HepG2 (cell line): ENCODE results near the gene ATP5F1E. TPM values are rescaled to one million over a fixed set of nuclear protein-coding genes. Genes with fewer than 3 reads are reported as not detected.

Source experiments
- ATAC-seq: fragments of 200-7000 bp; cut with Tn5 transposase; 3 replicates; pipeline ENCODE4 v1.9.1; 2020; ENCODE audit warnings: mild to moderate bottlenecking, moderate library complexity
- BruUV-seq: library from RNA; stranded (reverse); fragments of 400-500 nt; replicated peaks from 2 replicates; lab custom pipeline; 2021; lab: Mats Ljungman, UMichigan
- CTCF ChIA-PET: fragments of 300-600 bp; formaldehyde crosslinking; extraction: SDS; loops from one replicate; lab custom pipeline; 2021; ENCODE audit warnings: low total read pairs, inconsistent platforms, low intra/inter-chr PET ratio; lab: Yijun Ruan, JAX
- POLR2A ChIA-PET: fragments of 350-600 bp; sonication (Branson Sonifier 250); formaldehyde crosslinking; loops from one replicate; lab custom pipeline; 2020; ENCODE audit warnings: antibody characterized with exemption, inconsistent platforms; lab: Yijun Ruan, JAX
- DNase-seq: peaks from one replicate; pipeline ENCODE4 v3.0.0-alpha.2; 2015; ENCODE audit warnings: low spot score
- FAIRE-seq: peaks from 3 replicates; lab custom pipeline; 2011; peaks lifted over from hg19 to GRCh38; lab: Jason Lieb, UNC
- H2AFZ ChIP-seq: one replicate; pipeline ENCODE4 v1.6.1; 2011; ENCODE audit warnings: low read length, inconsistent platforms
- H3K27ac ChIP-seq: fragments of 300-600 bp; 3 replicates; pipeline ENCODE4 v1.8.0; 2011; ENCODE audit warnings: mixed run types, mild to moderate bottlenecking, mixed read lengths, low read length, inconsistent platforms; ENCODE audit not compliant: insufficient read depth; ENCODE audit errors: extremely low read length
- H3K27me3 ChIP-seq, 2 experiments: fragments of 200-600 bp in 1 of 2; 2 replicates in 1 of 2; 3 replicates in 1 of 2; pipeline versions ENCODE4 v1.6.0 to v1.8.0; 2011; ENCODE audit warnings: low read length in 2 of 2, mild to moderate bottlenecking in 2 of 2, moderate library complexity in 2 of 2, inconsistent platforms in 1 of 2; ENCODE audit not compliant: insufficient read depth in 2 of 2, control insufficient read depth in 1 of 2
- H3K36me3 ChIP-seq, 2 experiments: fragments of 200-600 bp in 1 of 2; replicated peaks in 1 of 2; 2 replicates in 1 of 2; 3 replicates in 1 of 2; pipeline versions ENCODE4 v1.5.1 to v1.8.0; 2011; ENCODE audit warnings: low read length in 2 of 2, inconsistent platforms in 1 of 2; ENCODE audit not compliant: insufficient read depth in 2 of 2, control insufficient read depth in 1 of 2
- H3K4me1 ChIP-seq: 2 replicates; pipeline ENCODE4 v1.5.1; 2012; ENCODE audit warnings: low read length, inconsistent platforms; ENCODE audit not compliant: insufficient read depth
- H3K4me2 ChIP-seq: 2 replicates; pipeline ENCODE4 v1.6.0; 2011; ENCODE audit warnings: low read depth, low read length, inconsistent platforms
- H3K4me3 ChIP-seq, 3 experiments: fragments of 200-600 bp in 1 of 3; sonication (generic), shearing (Covaris generic) in 1 of 3; replicated peaks in 1 of 3; 2 replicates each; pipeline ENCODE4 v1.5.1; 2011 to 2016; ENCODE audit warnings: low read length in 3 of 3, inconsistent platforms in 2 of 3, low read depth in 2 of 3, mild to moderate bottlenecking in 2 of 3, control low read depth in 1 of 3, mixed read lengths in 1 of 3; ENCODE audit not compliant: insufficient read depth in 1 of 3
- H3K79me2 ChIP-seq: one replicate; pipeline ENCODE4 v1.6.1; 2011; ENCODE audit warnings: low read length, inconsistent platforms; ENCODE audit not compliant: insufficient read depth
- H3K9ac ChIP-seq: 2 replicates; pipeline ENCODE4 v1.6.0; 2011; ENCODE audit warnings: mild to moderate bottlenecking, low read depth, low read length, inconsistent platforms; ENCODE audit not compliant: insufficient read depth
- H3K9me3 ChIP-seq: 2 replicates; pipeline ENCODE4 v1.5.1; 2012; ENCODE audit warnings: mild to moderate bottlenecking, low read length
- H4K20me1 ChIP-seq: 2 replicates; pipeline ENCODE4 v1.6.0; 2011; ENCODE audit warnings: inconsistent platforms, mild to moderate bottlenecking, low read length, moderate library complexity; ENCODE audit not compliant: insufficient read depth
- HNF4G ChIP-seq, 2 experiments: sonication (generic) in 1 of 2; formaldehyde crosslinking in 1 of 2; IDR thresholded peaks; 2 replicates each; pipeline versions ENCODE4 v1.4.0 to v1.6.1; 2011 to 2020; ENCODE audit warnings: borderline replicate concordance in 2 of 2, low read depth in 2 of 2, mild to moderate bottlenecking in 2 of 2, low read length in 1 of 2, missing genetic modification reagents in 1 of 2, moderate library complexity in 1 of 2
- MBNL3 ChIP-seq: fragments of 250-450 bp; sonication (Bioruptor Pico); conservative IDR thresholded peaks from 2 replicates; pipeline ENCODE4 v1.8.0; 2022; ENCODE audit warnings: mild to moderate bottlenecking, inconsistent platforms
- NONO ChIP-seq, 2 experiments: fragments of 450-650 bp in 1 of 2; sonication (generic) in 1 of 2; formaldehyde crosslinking in 1 of 2; IDR thresholded peaks in 1 of 2; conservative IDR thresholded peaks in 1 of 2; 2 replicates each; pipeline versions ENCODE4 v1.6.1 to v1.8.0; 2017 to 2022; ENCODE audit warnings: mild to moderate bottlenecking in 1 of 2, missing genetic modification reagents in 1 of 2, moderate library complexity in 1 of 2
- PTBP1 ChIP-seq: fragments of 200-400 bp; formaldehyde crosslinking; IDR thresholded peaks from 2 replicates; pipeline ENCODE4 v1.6.1; 2018; ENCODE audit warnings: low read length, low read depth; ENCODE audit not compliant: poor library complexity, severe bottlenecking
- ZNF235 ChIP-seq: sonication (generic); formaldehyde crosslinking; IDR thresholded peaks from 2 replicates; pipeline ENCODE4 v1.8.1; 2023; ENCODE audit warnings: mild to moderate bottlenecking, missing genetic modification reagents, borderline replicate concordance
- ZNF274 ChIP-seq: sonication (generic); formaldehyde crosslinking; IDR thresholded peaks from 2 replicates; pipeline ENCODE4 v1.5.1; 2020; ENCODE audit warnings: mild to moderate bottlenecking, missing genetic modification reagents
- ZNF407 ChIP-seq: sonication (generic); formaldehyde crosslinking; IDR thresholded peaks from one replicate; pipeline ENCODE4 v1.5.1; 2020; ENCODE audit warnings: mild to moderate bottlenecking, missing genetic modification reagents; ENCODE audit errors: not compliant biosample characterization
- ZNF430 ChIP-seq: sonication (generic); formaldehyde crosslinking; IDR thresholded peaks from 2 replicates; pipeline ENCODE4 v1.9.0; 2021; ENCODE audit warnings: mild to moderate bottlenecking, missing genetic modification reagents
- ZNF547 ChIP-seq: sonication (generic); formaldehyde crosslinking; IDR thresholded peaks from 2 replicates; pipeline ENCODE4 v1.5.1; 2020; ENCODE audit warnings: mild to moderate bottlenecking, missing genetic modification reagents
- ZNF550 ChIP-seq: sonication (generic); formaldehyde crosslinking; IDR thresholded peaks from 2 replicates; pipeline ENCODE4 v1.4.0; 2020; ENCODE audit warnings: mild to moderate bottlenecking, missing genetic modification reagents, borderline replicate concordance
- ZNF674 ChIP-seq: sonication (generic); formaldehyde crosslinking; IDR thresholded peaks from 2 replicates; pipeline ENCODE4 v1.5.0; 2020; ENCODE audit warnings: low read depth, mild to moderate bottlenecking, missing genetic modification reagents
- WGBS: methylation state at CpG from one replicate; pipeline ENCODE4 v1.1.6; 2017; ENCODE audit warnings: low lambda C conversion rate; 5-methylcytosine and 5-hydroxymethylcytosine counted together
- in situ Hi-C: cut with HindIII; loops from 2 replicates; pipeline ENCODE4 v1.10.0; 2017; ENCODE audit warnings: low pct_unique_long_range_greater_than_20kb; ENCODE audit not compliant: extremely low pct_ligation_motif_present
- intact Hi-C: fragments of 100-400 bp; cut with micrococcal nuclease; formaldehyde crosslinking; loops from one replicate; pipeline ENCODE4 v1.10.0; 2022; ENCODE audit not compliant: unreplicated experiment
- polyA plus RNA-seq, 8 experiments: library from polyadenylated mRNA; depleted of rRNA in 3 of 8; stranded (reverse) in 7 of 8; unstranded in 1 of 8; fragments of >200 nt; fragmentation: Illumina TruSeq in 4 of 8; extraction: Trizol in 4 of 8; gene quantifications; 2 replicates each; pipeline versions ENCODE4 v1.2.1 to v1.2.3, GENCODE V29; 2011 to 2016; ENCODE audit warnings: low read depth in 4 of 8, missing spikeins in 1 of 8, mixed read lengths in 1 of 8; ENCODE audit not compliant: insufficient read depth in 1 of 8
- total RNA-seq, 5 experiments: library from RNA; depleted of rRNA; stranded (reverse); fragments of >200 nt; fragmentation: Illumina TruSeq; extraction: Trizol; gene quantifications; 2 replicates each; pipeline ENCODE4 v1.2.3, GENCODE V29; 2016; ENCODE audit warnings: low read depth in 1 of 5
- TF ChIP-seq, protein P1 (sequence below): sonication (generic); formaldehyde crosslinking; IDR thresholded peaks from 2 replicates; pipeline ENCODE4 v1.8.1; 2023; ENCODE audit warnings: mild to moderate bottlenecking, missing genetic modification reagents, borderline replicate concordance
- TF ChIP-seq, protein P2 (sequence below): sonication (generic); formaldehyde crosslinking; IDR thresholded peaks from 2 replicates; pipeline ENCODE4 v1.8.0; 2022; ENCODE audit warnings: low read depth, missing genetic modification reagents

ATP5F1E gene
- total and polyA plus RNA-seq, 2 of the 13 experiments (the other 11 are each of a cell fraction or from before 2014, with no cell fraction given) = 121 to 134 TPM

GRCh38 chr20:59003836-59004492 is 28.2 kb downstream of the ATP5F1E start:
- H3K4me1 ChIP-seq = peaks cover 76% of the 10 kb centered on the region
- H3K4me3 ChIP-seq = peak overlapping the region; percentile 13 to 73 (median 21); a peak in 5 of 6 replicates
- 28% methylated on average over 16 of the region's 16 CpGs for WGBS
- DNase-seq (no peak), FAIRE-seq (no peak), ATAC-seq (peak; percentile 19)
- intact Hi-C loops (no loop called here), in situ Hi-C loops (no loop called here)
- peaks cover 2 to 27% of the 10 kb centered on the region in 2 experiments for H3K27me3 ChIP-seq
- no peaks in the 10 kb centered on the region for H3K9me3 ChIP-seq
- H3K79me2 ChIP-seq = no peaks in the 10 kb centered on the region
- H3K9ac ChIP-seq = peak overlapping the region; percentile 31
- ChIA-PET POLR2A (interaction anchor here (1.4 to 1.8 kb wide), 4 partner anchors 11 to 28 kb away, joined by 4 to 11 read pairs (median 6); partner anchors contain the start of gene ATP5F1E), CTCF (no interaction called here)
- BruUV-seq = no TSS peak
- H3K4me2 ChIP-seq = peak overlapping the region; percentile 90
- H2AFZ ChIP-seq = peak overlapping the region; percentile 65
- no peaks in the 10 kb centered on the region for H3K36me3 ChIP-seq
- no peak overlapping the region for H3K27ac ChIP-seq
- no peaks in the 10 kb centered on the region for H4K20me1 ChIP-seq
- TF ChIP-seq, protein P1, sequence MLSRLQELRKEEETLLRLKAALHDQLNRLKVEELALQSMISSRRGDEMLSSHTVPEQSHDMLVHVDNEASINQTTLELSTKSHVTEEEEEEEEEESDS (CRISPR knock-in tag) = no peak
- TF ChIP-seq ZNF235 (CRISPR knock-in tag) (no peak), ZNF550 (CRISPR knock-in tag) (no peak), HNF4G (IDR thresholded peaks at IDR 0.05; ENCODE audit: borderline replicate concordance, low read depth, low read length) (no peak), HNF4G (CRISPR knock-in tag; IDR thresholded peaks at IDR 0.05; ENCODE audit: borderline replicate concordance, low read depth) (no peak), ZNF547 (CRISPR knock-in tag) (0 out of 2 replicates have a peak, but pooled peaks have one; percentile 60), ZNF674 (no peak), MBNL3 (CRISPR knock-in tag) (no peak), NONO (IDR thresholded peaks at IDR 0.05) (no peak), NONO (CRISPR knock-in tag; conservative IDR thresholded peaks at IDR 0.05) (no peak), ZNF407 (CRISPR knock-in tag) (peak; percentile 34), PTBP1 (no peak), ZNF430 (no peak), ZNF274 (CRISPR knock-in tag) (peak; percentile 84)
- TF ChIP-seq, protein P2, sequence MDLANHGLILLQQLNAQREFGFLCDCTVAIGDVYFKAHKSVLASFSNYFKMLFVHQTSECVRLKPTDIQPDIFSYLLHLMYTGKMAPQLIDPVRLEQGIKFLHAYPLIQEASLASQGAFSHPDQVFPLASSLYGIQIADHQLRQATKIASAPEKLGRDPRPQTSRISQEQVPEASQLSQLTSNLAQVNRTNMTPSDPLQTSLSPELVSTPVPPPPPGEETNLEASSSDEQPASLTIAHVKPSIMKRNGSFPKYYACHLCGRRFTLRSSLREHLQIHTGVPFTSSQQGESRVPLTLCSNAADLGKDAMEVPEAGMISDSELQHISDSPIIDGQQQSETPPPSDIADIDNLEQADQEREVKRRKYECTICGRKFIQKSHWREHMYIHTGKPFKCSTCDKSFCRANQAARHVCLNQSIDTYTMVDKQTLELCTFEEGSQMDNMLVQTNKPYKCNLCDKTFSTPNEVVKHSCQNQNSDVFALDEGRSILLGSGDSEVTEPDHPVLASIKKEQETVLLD (CRISPR knock-in tag) = no peak
